ENCODE data around the gene ANKFN1.

GRCh38 chr17:56290802-56291118 is 137.5 kb downstream of the ANKFN1 start:
- TF ChIP-seq CTCF (IDR thresholded peaks at IDR 0.05) = no peak
- TF ChIP-seq POLR2AphosphoS5 (IDR thresholded peaks at IDR 0.05) = no peak
- no peak for TF ChIP-seq EP300 (IDR thresholded peaks at IDR 0.05)
